ENCODE data around the gene ZNF718. TPM values are rescaled to one million over a fixed set of nuclear protein-coding genes. Genes with fewer than 3 reads are reported as not detected.

Gene ZNF718
- total RNA-seq, 1 donor: 9.6 TPM

DNA sequence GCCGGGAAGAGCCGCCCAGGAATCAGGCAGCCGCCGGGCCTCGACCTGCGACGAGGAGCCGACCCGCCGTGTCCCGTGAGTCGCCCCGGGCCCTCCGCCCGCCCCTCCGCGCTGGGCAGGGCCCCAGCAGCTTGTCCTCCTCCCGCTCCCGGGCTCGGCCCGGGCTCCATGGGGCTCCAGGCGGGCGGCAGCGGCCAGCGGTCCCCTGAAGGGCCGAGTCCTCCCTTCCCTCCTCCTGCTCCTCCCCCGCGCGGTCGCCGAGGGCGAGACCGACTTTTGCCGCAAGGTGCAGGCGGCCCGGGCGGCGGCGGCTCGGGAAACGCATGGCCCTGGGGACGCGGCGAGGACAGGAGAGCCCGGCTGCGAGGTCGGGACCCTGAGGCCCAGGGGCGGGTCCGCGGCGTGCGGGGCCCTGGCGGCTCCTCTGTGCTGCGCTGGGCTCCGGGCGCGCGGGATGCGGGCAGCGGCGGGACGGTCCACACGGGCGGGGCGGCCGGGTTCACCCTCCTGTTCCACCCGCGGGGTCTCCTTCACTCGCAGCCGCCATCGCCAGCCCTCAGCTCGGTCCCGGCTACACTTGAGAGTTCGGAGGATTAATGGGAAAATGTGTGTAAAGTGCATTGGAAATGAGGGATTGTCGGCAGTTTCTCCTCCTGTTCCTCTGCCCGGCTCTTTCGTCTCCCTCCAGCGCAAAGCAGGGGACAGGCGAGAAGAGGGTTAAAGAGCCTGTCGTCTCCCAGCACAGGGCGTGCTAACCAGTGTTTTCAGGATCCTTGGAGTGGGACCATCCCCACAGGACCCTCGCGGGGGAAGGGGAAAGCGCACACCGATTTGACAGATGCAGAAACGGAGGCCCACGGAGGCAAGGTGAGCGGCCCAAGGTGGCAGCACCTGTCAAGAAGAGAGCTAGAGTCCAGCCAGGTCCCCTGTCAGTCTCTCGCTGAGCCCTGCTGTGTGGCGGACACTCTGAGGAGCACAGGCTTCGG lies 16.6 kb upstream of the ZNF718 start:
- DNase-seq (ENCODE audit: low read depth): no peak
- TF ChIP-seq, protein P1, sequence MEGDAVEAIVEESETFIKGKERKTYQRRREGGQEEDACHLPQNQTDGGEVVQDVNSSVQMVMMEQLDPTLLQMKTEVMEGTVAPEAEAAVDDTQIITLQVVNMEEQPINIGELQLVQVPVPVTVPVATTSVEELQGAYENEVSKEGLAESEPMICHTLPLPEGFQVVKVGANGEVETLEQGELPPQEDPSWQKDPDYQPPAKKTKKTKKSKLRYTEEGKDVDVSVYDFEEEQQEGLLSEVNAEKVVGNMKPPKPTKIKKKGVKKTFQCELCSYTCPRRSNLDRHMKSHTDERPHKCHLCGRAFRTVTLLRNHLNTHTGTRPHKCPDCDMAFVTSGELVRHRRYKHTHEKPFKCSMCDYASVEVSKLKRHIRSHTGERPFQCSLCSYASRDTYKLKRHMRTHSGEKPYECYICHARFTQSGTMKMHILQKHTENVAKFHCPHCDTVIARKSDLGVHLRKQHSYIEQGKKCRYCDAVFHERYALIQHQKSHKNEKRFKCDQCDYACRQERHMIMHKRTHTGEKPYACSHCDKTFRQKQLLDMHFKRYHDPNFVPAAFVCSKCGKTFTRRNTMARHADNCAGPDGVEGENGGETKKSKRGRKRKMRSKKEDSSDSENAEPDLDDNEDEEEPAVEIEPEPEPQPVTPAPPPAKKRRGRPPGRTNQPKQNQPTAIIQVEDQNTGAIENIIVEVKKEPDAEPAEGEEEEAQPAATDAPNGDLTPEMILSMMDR (IDR thresholded peaks at IDR 0.05; ENCODE audit: insufficient read depth, low read length): no peak

DNA sequence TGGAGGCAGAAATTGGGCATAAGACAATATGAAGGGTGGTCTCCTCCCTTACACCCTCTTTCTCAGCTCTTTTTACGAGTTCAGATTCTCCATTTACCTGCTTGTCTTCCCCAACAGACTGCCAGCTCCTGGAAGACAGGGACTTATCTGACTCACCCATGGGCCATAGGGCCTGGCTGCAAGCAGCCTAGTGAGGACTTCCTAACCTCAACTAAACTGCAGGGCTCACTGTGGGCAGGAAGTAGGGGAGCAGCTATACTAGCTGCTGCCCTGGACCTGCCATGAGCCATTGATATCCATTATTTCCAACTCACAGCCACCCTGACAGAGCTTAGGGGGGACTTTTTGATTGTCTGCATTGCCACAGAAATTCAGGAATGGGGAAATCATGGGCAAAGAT lies 11.5 kb upstream of the ZNF718 start:
- TF ChIP-seq, protein P1 (IDR thresholded peaks at IDR 0.05; ENCODE audit: insufficient read depth, low read length): no peak
- no peak for DNase-seq (ENCODE audit: low read depth)
- no peak overlapping the region for H3K4me3 ChIP-seq (ENCODE audit: low read depth, low read length)

More for the DNA sequence above, 16.6 kb upstream of the ZNF718 start:
- no peak overlapping the region for H3K4me3 ChIP-seq (ENCODE audit: low read depth, low read length)

DNA sequence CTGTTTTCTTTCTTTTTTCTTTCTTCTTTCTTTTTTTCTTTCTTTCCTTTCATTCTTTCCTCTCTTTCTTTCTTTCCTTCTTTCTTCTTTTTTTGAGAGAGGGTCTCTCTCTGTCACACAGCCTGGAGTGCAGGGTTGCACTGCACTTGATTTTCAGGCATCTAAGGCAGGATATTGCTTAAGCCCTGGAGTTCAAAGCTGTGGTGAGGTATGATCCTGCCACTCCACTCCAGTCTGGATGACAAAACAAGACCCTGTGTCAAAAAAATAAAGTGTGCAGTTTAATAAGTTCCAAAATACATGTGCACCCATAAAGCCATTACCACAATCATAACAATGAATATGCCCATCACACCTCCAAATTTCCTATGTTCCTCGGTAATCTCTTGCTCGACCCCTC lies 10.6 kb upstream of the ZNF718 start:
- no peak for DNase-seq (ENCODE audit: low read depth)

DNA sequence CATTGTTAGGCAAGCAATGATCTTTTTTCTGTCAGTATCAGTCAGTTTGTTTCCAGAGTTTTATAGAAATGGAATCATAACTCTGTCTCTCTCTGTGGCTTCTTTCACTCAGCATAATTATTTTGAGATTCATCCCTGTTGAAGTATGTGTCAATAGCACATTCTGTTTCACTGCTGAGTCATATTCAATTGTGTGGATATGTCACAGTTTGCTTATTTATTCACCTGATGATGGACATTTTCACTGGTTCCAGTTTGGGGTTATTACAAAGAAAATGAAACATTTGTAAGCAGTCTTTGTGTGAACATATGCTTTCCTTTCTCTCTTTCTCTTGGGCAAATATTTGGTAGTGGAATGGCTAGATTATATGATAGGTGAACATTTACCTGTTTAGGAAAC lies 10.2 kb upstream of the ZNF718 start:
- TF ChIP-seq, protein P1 (IDR thresholded peaks at IDR 0.05; ENCODE audit: insufficient read depth, low read length): no peak
- no peak for DNase-seq (ENCODE audit: low read depth)

More for the DNA sequence above, 10.6 kb upstream of the ZNF718 start:
- TF ChIP-seq, protein P1 (IDR thresholded peaks at IDR 0.05; ENCODE audit: insufficient read depth, low read length): no peak
- no peak overlapping the region for H3K4me3 ChIP-seq (ENCODE audit: low read depth, low read length)

DNA sequence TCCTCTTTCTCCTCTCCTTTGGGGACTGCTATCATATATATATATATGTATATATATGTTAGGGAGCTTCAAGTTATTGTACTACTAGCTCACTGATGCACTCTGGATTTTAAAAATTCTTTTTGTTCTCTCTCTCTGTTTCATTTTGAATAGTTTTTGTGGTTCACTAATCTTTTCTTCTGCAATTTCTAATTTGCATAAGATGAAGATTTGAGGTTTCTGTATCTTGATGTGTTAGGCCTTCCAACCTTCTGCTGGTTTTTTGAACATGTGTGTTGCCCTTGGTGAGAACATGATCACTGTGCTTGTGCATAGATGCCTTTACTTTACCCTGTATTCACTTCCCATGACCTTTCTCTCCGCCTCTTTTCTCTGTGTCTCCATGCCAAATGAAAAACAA lies 7.8 kb upstream of the ZNF718 start:
- DNase-seq (ENCODE audit: low read depth): no peak
- TF ChIP-seq, protein P1 (IDR thresholded peaks at IDR 0.05; ENCODE audit: insufficient read depth, low read length): no peak
- no peak overlapping the region for H3K4me3 ChIP-seq (ENCODE audit: low read depth, low read length)

More for the DNA sequence above, 10.2 kb upstream of the ZNF718 start:
- no peak overlapping the region for H3K4me3 ChIP-seq (ENCODE audit: low read depth, low read length)

DNA sequence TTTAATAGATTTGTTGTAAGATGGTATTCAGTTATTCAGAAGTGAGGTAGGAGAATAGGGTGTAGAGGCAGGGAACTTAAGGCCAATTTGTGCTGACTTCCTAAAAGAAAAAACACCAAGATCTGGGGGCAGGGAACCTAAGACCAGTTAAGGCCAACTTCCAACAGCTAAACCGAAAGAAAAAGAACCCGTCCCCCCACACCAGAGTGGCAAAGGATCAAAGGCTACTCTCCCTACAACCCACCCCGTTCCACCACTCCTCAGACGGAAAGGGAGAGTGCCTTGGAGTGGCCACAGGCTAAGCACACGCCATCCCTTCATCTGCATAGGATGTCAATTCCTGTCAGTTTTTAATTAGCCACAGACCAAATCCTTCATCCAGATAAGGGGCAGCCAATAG lies 3.7 kb upstream of the ZNF718 start:
- TF ChIP-seq, protein P1 (IDR thresholded peaks at IDR 0.05; ENCODE audit: insufficient read depth, low read length): no peak

More for the DNA sequence above, 3.7 kb upstream of the ZNF718 start:
- H3K4me3 ChIP-seq (ENCODE audit: low read depth, low read length): no peak overlapping the region
- no peak for DNase-seq (ENCODE audit: low read depth)
